Gastrocnemius medialis (tissue), 4 donors: ENCODE results near the gene SMARCD2. TPM values are rescaled to one million over a fixed set of nuclear protein-coding genes. Genes with fewer than 3 reads are reported as not detected.
A peak's percentile ranks its signal among the peaks of the same experiment; 100 is the strongest.

Experiments
- ATAC-seq, 2 donors: fragments of 150-250 bp; one replicate each; pipeline ENCODE4 v1.9.1; 2016
- DNase-seq, 2 donors: peaks; one replicate each; pipeline ENCODE4 v3.0.0-alpha.2; 2019
- H3K27ac ChIP-seq, 4 donors: fragments of 200-600 bp; sonication (generic); 1 replicate in 1 of 4; 2 replicates in 3 of 4; pipeline ENCODE4 v1.5.1; 2016 to 2018; ENCODE audit warnings: mild to moderate bottlenecking in 2 of 4, moderate library complexity in 1 of 4
- H3K27me3 ChIP-seq, 3 donors: fragments of 200-600 bp; sonication (generic) in 2 of 3; 1 replicate in 1 of 3; 2 replicates in 2 of 3; pipeline versions ENCODE4 v1.5.1 to v1.6.0; 2016 to 2019; ENCODE audit warnings: mild to moderate bottlenecking in 1 of 3, moderate library complexity in 1 of 3
- H3K36me3 ChIP-seq, 2 donors: fragments of 200-600 bp; sonication (generic) in 1 of 2; one replicate each; pipeline ENCODE4 v1.5.1; 2017 to 2018
- H3K4me1 ChIP-seq, 2 donors: fragments of 200-600 bp; sonication (generic) in 1 of 2; one replicate each; pipeline ENCODE4 v1.5.1; 2016 to 2017; ENCODE audit warnings: mild to moderate bottlenecking in 2 of 2
- H3K4me3 ChIP-seq, 4 donors: fragments of 200-600 bp; sonication (generic) in 3 of 4; 1 replicate in 1 of 4; 2 replicates in 3 of 4; pipeline ENCODE4 v1.5.1; 2016 to 2019; ENCODE audit warnings: mild to moderate bottlenecking in 2 of 4
- H3K9me3 ChIP-seq, 3 donors: fragments of 200-600 bp; sonication (generic) in 2 of 3; 1 replicate in 1 of 3; 2 replicates in 2 of 3; pipeline ENCODE4 v1.5.1; 2016 to 2019
- POLR2A ChIP-seq, 2 donors: fragments of 450-650 bp; IDR thresholded peaks; one replicate each; pipeline ENCODE4 v1.6.1; 2017; ENCODE audit warnings: antibody characterized with exemption in 2 of 2, mild to moderate bottlenecking in 2 of 2, moderate library complexity in 2 of 2
- in situ Hi-C, 4 donors: fragments of 200-750 bp; cut with MboI; loops; one replicate each; pipeline versions ENCODE4 v1.15.0 to v1.8.0; 2017; ENCODE audit warnings: low sequenced_read_pairs in 4 of 4
- intact Hi-C: fragments of 100-400 bp; cut with DNase I; formaldehyde crosslinking; loops from one replicate; pipeline ENCODE4 v1.15.1; 2023; ENCODE audit warnings: low total_unique reads
- total RNA-seq, 4 donors: library from RNA; depleted of rRNA; stranded (reverse); fragments of >200 nt; gene quantifications; one replicate each; pipeline versions ENCODE4 v1.1.0 to v1.2.3, GENCODE V29; 2016
- TF ChIP-seq, protein P1 (sequence below), 5 experiments: fragments of 450-650 bp in 3 of 5; fragments of 200-600 bp in 2 of 5; sonication (generic) in 2 of 5; IDR thresholded peaks in 4 of 5; conservative IDR thresholded peaks in 1 of 5; 1 replicate in 4 of 5; 2 replicates in 1 of 5; pipeline ENCODE4 v1.5.1; 2016 to 2019; ENCODE audit warnings: antibody characterized with exemption in 5 of 5, mild to moderate bottlenecking in 3 of 5, moderate library complexity in 3 of 5

Gene SMARCD2
- total RNA-seq, 4 donors from 2014 or later = 30.2 to 64.3 (median 44.9) TPM

GRCh38 chr17:63827002-63827800 lies 15.3 kb downstream of the SMARCD2 start, which contains the start of the genes FTSJ3 and PSMC5:
Gene FTSJ3 (minus strand): TSS chr17:63827663. CDS start chr17:63826902, 761 bp downstream.
Gene PSMC5 (plus strand): TSS chr17:63827431. CDS start chr17:63827491, 60 bp downstream.
- Histone ChIP-seq H3K27ac (peak within 1 kb of the TSS; percentile 92 to 95 (median 94)), H3K4me3 (peak within 1 kb of the TSS; percentile 84 to 89 (median 86)), H3K27me3 (no peaks in the 10 kb centered on the region), H3K4me1 (peaks cover 25 to 33% of the 10 kb centered on the region in 2 donors), H3K9me3 (no peaks in the 10 kb centered on the region), H3K36me3 (peaks cover 5 to 70% of the 10 kb centered on the region in 2 donors)
- DNase-seq = peak; percentile 94 to 95
- TF ChIP-seq, protein P1, sequence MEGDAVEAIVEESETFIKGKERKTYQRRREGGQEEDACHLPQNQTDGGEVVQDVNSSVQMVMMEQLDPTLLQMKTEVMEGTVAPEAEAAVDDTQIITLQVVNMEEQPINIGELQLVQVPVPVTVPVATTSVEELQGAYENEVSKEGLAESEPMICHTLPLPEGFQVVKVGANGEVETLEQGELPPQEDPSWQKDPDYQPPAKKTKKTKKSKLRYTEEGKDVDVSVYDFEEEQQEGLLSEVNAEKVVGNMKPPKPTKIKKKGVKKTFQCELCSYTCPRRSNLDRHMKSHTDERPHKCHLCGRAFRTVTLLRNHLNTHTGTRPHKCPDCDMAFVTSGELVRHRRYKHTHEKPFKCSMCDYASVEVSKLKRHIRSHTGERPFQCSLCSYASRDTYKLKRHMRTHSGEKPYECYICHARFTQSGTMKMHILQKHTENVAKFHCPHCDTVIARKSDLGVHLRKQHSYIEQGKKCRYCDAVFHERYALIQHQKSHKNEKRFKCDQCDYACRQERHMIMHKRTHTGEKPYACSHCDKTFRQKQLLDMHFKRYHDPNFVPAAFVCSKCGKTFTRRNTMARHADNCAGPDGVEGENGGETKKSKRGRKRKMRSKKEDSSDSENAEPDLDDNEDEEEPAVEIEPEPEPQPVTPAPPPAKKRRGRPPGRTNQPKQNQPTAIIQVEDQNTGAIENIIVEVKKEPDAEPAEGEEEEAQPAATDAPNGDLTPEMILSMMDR (IDR thresholded peaks at IDR 0.05 in 4 of 5, conservative IDR thresholded peaks at IDR 0.05 in 1 of 5) = peak in 3 of 5 experiments; percentile 23 to 53 (median 31)
- peak; percentile 78 to 91 for TF ChIP-seq POLR2A (IDR thresholded peaks at IDR 0.05)
- ATAC-seq = peak; percentile 96 to 97
- in situ Hi-C loops = loop anchor here in 2 of 4 donors (25.0 kb wide), 2 partner anchors 390 to 685 kb away; partner anchors contain the start of genes CEP95 (in 1 of the 2), CYB561 (in 1 of the 2) and DDX5 (in 1 of the 2)
- intact Hi-C loops = loop anchor here (1.0 to 10.0 kb wide), 3 partner anchors 16 to 678 kb away; partner anchors contain the start of genes CCDC47, CEP95 and DDX5

DNA sequence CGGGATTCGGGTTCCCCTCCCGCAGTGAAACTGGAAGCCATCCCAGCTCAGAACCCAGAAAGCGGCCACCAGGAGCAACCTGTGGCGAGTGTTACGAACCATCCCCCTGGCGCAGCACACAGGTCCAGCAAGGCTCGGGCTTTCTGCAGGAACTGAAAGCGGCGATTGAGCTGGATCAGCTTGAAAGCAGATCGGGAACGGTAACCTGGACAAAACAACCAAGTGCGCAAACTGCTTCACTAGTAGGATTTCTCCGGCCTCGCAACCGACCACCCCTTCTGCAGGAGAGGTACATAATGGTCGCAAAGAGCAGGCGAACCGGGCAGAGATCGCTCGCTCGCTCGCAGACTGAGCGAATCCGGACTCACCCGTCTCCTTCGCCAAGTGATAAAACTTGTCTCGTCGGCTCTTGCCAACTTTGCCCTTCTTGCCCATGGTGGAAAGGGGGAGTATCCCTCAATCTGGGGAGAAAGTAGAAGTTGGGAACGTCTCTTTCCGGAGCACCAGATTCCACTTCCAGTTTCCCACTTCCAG lies 15.9 kb downstream of the SMARCD2 start:
- in situ Hi-C loops (loop anchor here in 2 of 4 donors (25.0 kb wide), 2 partner anchors 389 to 686 kb away; partner anchors contain the start of genes CEP95 (in 1 of the 2), CYB561 (in 1 of the 2) and DDX5 (in 1 of the 2)), intact Hi-C loops (loop anchor here (1.0 to 10.0 kb wide), 3 partner anchors 17 to 678 kb away; partner anchors contain the start of genes CCDC47, CEP95 and DDX5)
- Histone ChIP-seq H3K36me3 (peaks cover 5 to 70% of the 10 kb centered on the region in 2 donors), H3K27me3 (no peaks in the 10 kb centered on the region), H3K4me3 (peak overlapping the region; percentile 84 to 89 (median 86)), H3K27ac (peak overlapping the region; percentile 92 to 95 (median 94)), H3K9me3 (no peaks in the 10 kb centered on the region), H3K4me1 (peaks cover 26 to 33% of the 10 kb centered on the region in 2 donors)
- ATAC-seq (peak; percentile 1 to 5), DNase-seq (no peak)
- TF ChIP-seq POLR2A (IDR thresholded peaks at IDR 0.05) = no peak
- TF ChIP-seq, protein P1 (IDR thresholded peaks at IDR 0.05 in 4 of 5, conservative IDR thresholded peaks at IDR 0.05 in 1 of 5) = no peak

GRCh38 chr17:63824362-63824761 lies 18.1 kb downstream of the SMARCD2 start:
- Histone ChIP-seq H3K27ac (peak overlapping the region in 1 of 4 donors; percentile 27), H3K4me1 (peaks cover 30 to 31% of the 10 kb centered on the region in 2 donors), H3K4me3 (no peak overlapping the region), H3K9me3 (no peaks in the 10 kb centered on the region), H3K36me3 (peaks cover 5 to 70% of the 10 kb centered on the region in 2 donors), H3K27me3 (no peaks in the 10 kb centered on the region)
- ATAC-seq (no peak), DNase-seq (no peak)
- no peak for TF ChIP-seq POLR2A (IDR thresholded peaks at IDR 0.05)
- TF ChIP-seq, protein P1 (IDR thresholded peaks at IDR 0.05 in 4 of 5, conservative IDR thresholded peaks at IDR 0.05 in 1 of 5) = no peak
- in situ Hi-C loops (no loop called here), intact Hi-C loops (loop anchor here (10.0 kb wide), 1 partner anchor 680 kb away; the partner anchor contains the start of genes CEP95 and DDX5)

GRCh38 chr17:63823659-63824331 lies 18.7 kb downstream of the SMARCD2 start:
- H3K9me3 ChIP-seq = no peaks in the 10 kb centered on the region
- no peak overlapping the region for H3K4me3 ChIP-seq
- peaks cover 5 to 71% of the 10 kb centered on the region in 2 donors for H3K36me3 ChIP-seq
- no peak for DNase-seq
- TF ChIP-seq, protein P1 (IDR thresholded peaks at IDR 0.05 in 4 of 5, conservative IDR thresholded peaks at IDR 0.05 in 1 of 5) = no peak
- no peak for TF ChIP-seq POLR2A (IDR thresholded peaks at IDR 0.05)
- H3K27me3 ChIP-seq = no peaks in the 10 kb centered on the region
- ATAC-seq = no peak
- peaks cover 24 to 25% of the 10 kb centered on the region in 2 donors for H3K4me1 ChIP-seq
- in situ Hi-C loops (no loop called here), intact Hi-C loops (loop anchor here (10.0 kb wide), 1 partner anchor 681 kb away; the partner anchor contains the start of genes CEP95 and DDX5)
- no peak overlapping the region for H3K27ac ChIP-seq
